ENCODE results near the gene SLC38A8.

DNA sequence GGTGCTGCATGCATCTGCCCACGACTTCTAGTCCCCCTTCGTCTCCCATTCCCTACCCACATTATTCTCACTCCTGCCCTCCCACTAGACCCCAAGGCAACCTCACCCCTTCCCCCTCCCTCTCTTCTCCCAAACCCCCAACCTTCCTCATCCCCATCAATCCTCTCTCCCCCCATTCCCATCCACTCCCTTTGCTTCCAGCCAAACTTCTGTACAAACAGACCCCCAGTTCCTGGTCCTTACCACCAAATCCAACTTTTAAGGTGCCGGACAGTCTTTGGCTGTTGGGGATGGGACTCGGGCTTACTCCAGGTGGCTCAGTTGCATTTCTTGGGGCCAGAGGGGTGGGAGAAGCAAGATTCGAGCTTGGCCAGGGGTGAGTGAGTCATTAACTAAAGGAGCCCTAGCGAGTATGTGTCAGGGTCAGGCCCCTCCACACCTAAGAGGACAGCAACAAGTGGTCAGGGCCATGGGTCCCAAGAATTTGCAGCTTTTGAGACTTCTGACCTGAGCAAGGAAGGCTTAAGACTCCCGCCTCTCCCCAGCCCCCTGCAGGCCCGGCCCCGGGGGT, at the start of gene SLC38A8:
- TF ChIP-seq, protein P1, sequence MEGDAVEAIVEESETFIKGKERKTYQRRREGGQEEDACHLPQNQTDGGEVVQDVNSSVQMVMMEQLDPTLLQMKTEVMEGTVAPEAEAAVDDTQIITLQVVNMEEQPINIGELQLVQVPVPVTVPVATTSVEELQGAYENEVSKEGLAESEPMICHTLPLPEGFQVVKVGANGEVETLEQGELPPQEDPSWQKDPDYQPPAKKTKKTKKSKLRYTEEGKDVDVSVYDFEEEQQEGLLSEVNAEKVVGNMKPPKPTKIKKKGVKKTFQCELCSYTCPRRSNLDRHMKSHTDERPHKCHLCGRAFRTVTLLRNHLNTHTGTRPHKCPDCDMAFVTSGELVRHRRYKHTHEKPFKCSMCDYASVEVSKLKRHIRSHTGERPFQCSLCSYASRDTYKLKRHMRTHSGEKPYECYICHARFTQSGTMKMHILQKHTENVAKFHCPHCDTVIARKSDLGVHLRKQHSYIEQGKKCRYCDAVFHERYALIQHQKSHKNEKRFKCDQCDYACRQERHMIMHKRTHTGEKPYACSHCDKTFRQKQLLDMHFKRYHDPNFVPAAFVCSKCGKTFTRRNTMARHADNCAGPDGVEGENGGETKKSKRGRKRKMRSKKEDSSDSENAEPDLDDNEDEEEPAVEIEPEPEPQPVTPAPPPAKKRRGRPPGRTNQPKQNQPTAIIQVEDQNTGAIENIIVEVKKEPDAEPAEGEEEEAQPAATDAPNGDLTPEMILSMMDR (IDR thresholded peaks at IDR 0.05), result no peak
- no peak for TF ChIP-seq POLR2A (IDR thresholded peaks at IDR 0.05)
- no peak for TF ChIP-seq POLR2AphosphoS5 (IDR thresholded peaks at IDR 0.05)
